Endothelial cell of umbilical vein (primary cell): ENCODE data around the gene PIAS2. TPM values are rescaled to one million over a fixed set of nuclear protein-coding genes. Genes with fewer than 3 reads are reported as not detected.

ENCODE experiments used
- BruUV-seq: library from RNA; stranded (reverse); fragments of 400-500 nt; replicated peaks from 2 replicates; lab custom pipeline; 2021; lab: Mats Ljungman, UMichigan
- CTCF ChIA-PET: fragments of 300-600, 350-600 bp; sonication (Branson Sonifier 250); formaldehyde crosslinking; loops from one replicate; lab custom pipeline; 2021; ENCODE audit warnings: antibody characterized with exemption, inconsistent platforms; lab: Charles Lee
- POLR2A ChIA-PET: fragments of 300-600, 350-600 bp; sonication (Branson Sonifier 250); formaldehyde crosslinking; loops from one replicate; lab custom pipeline; 2021; ENCODE audit warnings: antibody characterized with exemption, inconsistent platforms; lab: Charles Lee
- DNase-seq: peaks from one replicate; pipeline ENCODE4 v3.0.0-alpha.2; 2011; ENCODE audit warnings: low read depth, low spot score
- FAIRE-seq: peaks from 2 replicates; lab custom pipeline; 2011; peaks lifted over from hg19 to GRCh38; lab: Jason Lieb, UNC
- H2AFZ ChIP-seq: 2 replicates; pipeline ENCODE4 v1.6.0; 2012; ENCODE audit warnings: low read depth, low read length, control low read depth, inconsistent platforms
- H3K27ac ChIP-seq: 2 replicates; pipeline ENCODE4 v1.5.1; 2011; ENCODE audit warnings: low read depth, mild to moderate bottlenecking, control low read depth, low read length, moderate library complexity; ENCODE audit not compliant: insufficient read depth
- H3K27me3 ChIP-seq, 2 experiments: 2 replicates each; pipeline versions ENCODE4 v1.6.0 to v1.6.1; 2011; ENCODE audit warnings: low read length in 2 of 2, mixed read lengths in 1 of 2; ENCODE audit not compliant: control insufficient read depth in 2 of 2, insufficient read depth in 2 of 2
- H3K36me3 ChIP-seq, 2 experiments: 2 replicates in 1 of 2; 3 replicates in 1 of 2; pipeline ENCODE4 v1.5.1; 2011; ENCODE audit warnings: low read length in 2 of 2, mild to moderate bottlenecking in 1 of 2, moderate library complexity in 1 of 2; ENCODE audit not compliant: control insufficient read depth in 2 of 2, insufficient read depth in 2 of 2; ENCODE audit errors: extremely low read depth in 1 of 2
- H3K4me1 ChIP-seq: 3 replicates; pipeline ENCODE4 v1.5.1; 2011; ENCODE audit warnings: mild to moderate bottlenecking, low read length; ENCODE audit not compliant: control insufficient read depth, insufficient read depth; ENCODE audit errors: extremely low read depth
- H3K4me2 ChIP-seq: 2 replicates; pipeline ENCODE4 v1.6.1; 2011; ENCODE audit warnings: low read length, control low read depth, mixed read lengths; ENCODE audit not compliant: insufficient read depth
- H3K4me3 ChIP-seq, 3 experiments: fragments of 200-600 bp in 1 of 3; sonication (generic), shearing (Covaris generic) in 1 of 3; replicated peaks in 1 of 3; 2 replicates each; pipeline ENCODE4 v1.5.1; 2011 to 2016; ENCODE audit warnings: control low read depth in 3 of 3, low read length in 3 of 3, mild to moderate bottlenecking in 2 of 3, inconsistent platforms in 1 of 3, low read depth in 1 of 3, moderate library complexity in 1 of 3; ENCODE audit not compliant: insufficient read depth in 1 of 3
- H3K79me2 ChIP-seq: 2 replicates; pipeline ENCODE4 v1.6.0; 2012; ENCODE audit warnings: low read length, inconsistent platforms; ENCODE audit not compliant: control insufficient read depth, insufficient read depth
- H3K9ac ChIP-seq: replicated peaks from 2 replicates; pipeline ENCODE3; 2011; ENCODE audit warnings: low read length, control low read depth; ENCODE audit not compliant: insufficient read depth; ENCODE audit errors: extremely low read depth
- H3K9me1 ChIP-seq: replicated peaks from 3 replicates; pipeline ENCODE4 v1.6.0; 2011; ENCODE audit warnings: mild to moderate bottlenecking, low read length; ENCODE audit not compliant: control insufficient read depth, insufficient read depth; ENCODE audit errors: extremely low read depth
- H3K9me3 ChIP-seq: replicated peaks from 2 replicates; pipeline ENCODE4 v1.5.1; 2012; ENCODE audit warnings: low read length, inconsistent platforms; ENCODE audit not compliant: control insufficient read depth, insufficient read depth
- H4K20me1 ChIP-seq: replicated peaks from 2 replicates; pipeline ENCODE3; 2011; ENCODE audit warnings: mild to moderate bottlenecking, low read length; ENCODE audit not compliant: control insufficient read depth, insufficient read depth; ENCODE audit errors: extremely low read depth
- EZH2 ChIP-seq: IDR thresholded peaks from 2 replicates; pipeline ENCODE4 v1.6.1; 2012; ENCODE audit warnings: borderline replicate concordance, low read depth, mild to moderate bottlenecking, moderate library complexity, low read length, inconsistent platforms; ENCODE audit not compliant: severe bottlenecking
- FOS ChIP-seq: IDR thresholded peaks from 2 replicates; pipeline ENCODE4 v1.6.1; 2011; ENCODE audit warnings: mild to moderate bottlenecking, low read length, moderate library complexity, borderline replicate concordance; ENCODE audit not compliant: insufficient read depth
- GATA2 ChIP-seq: IDR thresholded peaks from 2 replicates; pipeline ENCODE4 v1.7.0; 2011; ENCODE audit warnings: low read depth, mild to moderate bottlenecking, moderate library complexity, mixed read lengths, low read length; ENCODE audit not compliant: insufficient read length, insufficient read depth
- JUN ChIP-seq: IDR thresholded peaks from 2 replicates; pipeline ENCODE4 v1.6.1; 2011; ENCODE audit warnings: borderline replicate concordance, low read depth; ENCODE audit not compliant: insufficient read length, insufficient read depth
- MYC ChIP-seq: IDR thresholded peaks from one replicate; pipeline ENCODE4 v1.6.1; 2011; ENCODE audit warnings: mild to moderate bottlenecking, low read depth, low read length
- POLR2A ChIP-seq: IDR thresholded peaks from 2 replicates; pipeline ENCODE4 v1.6.1; 2012; ENCODE audit warnings: low read depth, mild to moderate bottlenecking, control low read depth, low read length
- POLR2AphosphoS5 ChIP-seq: IDR thresholded peaks from 2 replicates; pipeline ENCODE4 v1.6.1; 2012; ENCODE audit warnings: low read depth, mild to moderate bottlenecking, control low read depth, low read length, moderate library complexity; ENCODE audit not compliant: insufficient read depth
- dilution Hi-C: fragments of 300-500 bp; cut with MboI; formaldehyde crosslinking; loops from one replicate; pipeline ENCODE4 v1.15.0; 2019; ENCODE audit warnings: low sequenced_read_pairs; ENCODE audit not compliant: extremely low pct_ligation_motif_present
- intact Hi-C: fragments of 100-400 bp; cut with micrococcal nuclease; formaldehyde crosslinking; loops from one replicate; pipeline ENCODE4 v1.10.0; 2022
- polyA plus RNA-seq, 4 experiments: library from polyadenylated mRNA; depleted of rRNA in 3 of 4; stranded (reverse) in 3 of 4; unstranded in 1 of 4; fragments of >200 nt; gene quantifications; 2 replicates each; pipeline versions ENCODE4 v1.2.1 to v1.2.3, GENCODE V29; 2011 to 2012; ENCODE audit warnings: missing spikeins in 1 of 4
- total RNA-seq: library from RNA; stranded (reverse); gene quantifications from 2 replicates; pipeline ENCODE4 v1.2.3, GENCODE V29; 2021
- TF ChIP-seq, protein P1 (sequence below), 2 donors: IDR thresholded peaks; 1 replicate in 1 of 2; 2 replicates in 1 of 2; pipeline ENCODE4 v1.5.1; 2011; ENCODE audit warnings: low read length in 2 of 2, mild to moderate bottlenecking in 2 of 2, moderate library complexity in 2 of 2, control low read depth in 1 of 2, inconsistent platforms in 1 of 2, low read depth in 1 of 2; ENCODE audit not compliant: insufficient read depth in 1 of 2; ENCODE audit errors: extremely low read depth in 1 of 2
- TF ChIP-seq, protein P2 (sequence below): IDR thresholded peaks from 2 replicates; pipeline ENCODE4 v1.6.1; 2011; ENCODE audit not compliant: insufficient read depth, insufficient read length

The PIAS2 gene
- total and polyA plus RNA-seq, 2 donors (not counting 3 experiments of a cell fraction or from before 2014, with no cell fraction given): 7.0 to 34.3 TPM

DNA sequence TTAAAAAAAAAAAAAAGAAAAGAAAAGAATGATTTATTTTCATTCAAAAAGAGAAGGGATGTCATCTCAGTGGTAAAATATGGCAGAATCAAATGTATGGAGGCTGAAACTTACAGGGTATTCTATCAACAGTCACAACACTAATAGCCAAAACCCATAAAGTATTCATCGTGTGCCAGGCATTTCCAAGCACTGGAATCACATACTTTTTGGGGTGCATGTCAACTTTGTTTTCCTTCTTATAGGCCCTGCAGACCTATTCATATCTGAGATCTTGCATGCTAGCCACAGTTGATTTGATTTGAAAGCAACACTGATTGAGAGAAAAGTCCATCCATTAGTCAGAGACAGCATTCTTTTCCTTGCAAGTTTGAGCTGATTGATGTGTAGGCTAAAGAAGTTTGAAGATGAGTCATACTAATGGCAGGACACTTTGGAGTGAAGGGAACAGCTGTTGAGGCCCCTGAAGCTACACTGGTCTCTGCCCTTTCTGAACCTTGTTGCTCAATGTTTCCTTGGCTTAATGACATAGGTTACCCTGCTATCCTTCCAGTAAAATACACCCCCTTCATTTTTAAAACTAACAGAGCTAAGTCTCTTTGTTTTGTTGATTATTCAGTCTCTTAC, 22.1 kb upstream of the PIAS2 start:
- Histone ChIP-seq H3K27ac (no peak overlapping the region), H3K9ac (no peak overlapping the region), H3K27me3 (peaks cover 0 to 2% of the 10 kb centered on the region in 2 experiments), H3K79me2 (no peaks in the 10 kb centered on the region), H3K9me3 (no peaks in the 10 kb centered on the region), H3K4me3 (no peak overlapping the region), H3K9me1 (no peaks in the 10 kb centered on the region), H2AFZ (no peak overlapping the region), H3K4me2 (no peak overlapping the region), H3K4me1 (peaks cover 7% of the 10 kb centered on the region), H3K36me3 (no peaks in the 10 kb centered on the region), H4K20me1 (no peaks in the 10 kb centered on the region)
- BruUV-seq: no TSS peak
- CTCF ChIA-PET: interaction anchor here (1.1 to 2.8 kb wide), 2 partner anchors 11 to 16 kb away, joined by 3 to 17 read pairs; no protein-coding TSS in a partner anchor
- TF ChIP-seq POLR2A (no peak), EZH2 (no peak), FOS (peak; percentile 37), MYC (no peak), JUN (peak; percentile 55), POLR2AphosphoS5 (no peak), GATA2 (no peak)
- TF ChIP-seq, protein P1, sequence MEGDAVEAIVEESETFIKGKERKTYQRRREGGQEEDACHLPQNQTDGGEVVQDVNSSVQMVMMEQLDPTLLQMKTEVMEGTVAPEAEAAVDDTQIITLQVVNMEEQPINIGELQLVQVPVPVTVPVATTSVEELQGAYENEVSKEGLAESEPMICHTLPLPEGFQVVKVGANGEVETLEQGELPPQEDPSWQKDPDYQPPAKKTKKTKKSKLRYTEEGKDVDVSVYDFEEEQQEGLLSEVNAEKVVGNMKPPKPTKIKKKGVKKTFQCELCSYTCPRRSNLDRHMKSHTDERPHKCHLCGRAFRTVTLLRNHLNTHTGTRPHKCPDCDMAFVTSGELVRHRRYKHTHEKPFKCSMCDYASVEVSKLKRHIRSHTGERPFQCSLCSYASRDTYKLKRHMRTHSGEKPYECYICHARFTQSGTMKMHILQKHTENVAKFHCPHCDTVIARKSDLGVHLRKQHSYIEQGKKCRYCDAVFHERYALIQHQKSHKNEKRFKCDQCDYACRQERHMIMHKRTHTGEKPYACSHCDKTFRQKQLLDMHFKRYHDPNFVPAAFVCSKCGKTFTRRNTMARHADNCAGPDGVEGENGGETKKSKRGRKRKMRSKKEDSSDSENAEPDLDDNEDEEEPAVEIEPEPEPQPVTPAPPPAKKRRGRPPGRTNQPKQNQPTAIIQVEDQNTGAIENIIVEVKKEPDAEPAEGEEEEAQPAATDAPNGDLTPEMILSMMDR (IDR thresholded peaks at IDR 0.05; ENCODE audit: extremely low read depth in 1 of 2, insufficient read depth in 1 of 2, low read depth in 1 of 2, low read length in 2 of 2): no peak
- TF ChIP-seq, protein P2, sequence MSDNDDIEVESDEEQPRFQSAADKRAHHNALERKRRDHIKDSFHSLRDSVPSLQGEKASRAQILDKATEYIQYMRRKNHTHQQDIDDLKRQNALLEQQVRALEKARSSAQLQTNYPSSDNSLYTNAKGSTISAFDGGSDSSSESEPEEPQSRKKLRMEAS: no peak
- POLR2A ChIA-PET: no interaction called here
- FAIRE-seq: no peak
- DNase-seq: no peak
- dilution Hi-C loops: no loop called here
- intact Hi-C loops: no loop called here
